Mesothelial cell of epicardium (in vitro differentiated cells): ENCODE measurements around the gene BAHCC1. TPM values are rescaled to one million over a fixed set of nuclear protein-coding genes. Genes with fewer than 3 reads are reported as not detected.

ENCODE experiments used
- DNase-seq, 2 experiments: peaks; one replicate each; pipeline ENCODE4 v3.0.0; 2021; ENCODE audit warnings: low spot score in 2 of 2; ENCODE audit not compliant: unreplicated experiment in 2 of 2
- H3K27ac Mint-ChIP-seq: 2 replicates; pipeline ENCODE4 v1.8.0; 2021; ENCODE audit warnings: mixed read lengths
- H3K27me3 Mint-ChIP-seq: 2 replicates; pipeline ENCODE4 v1.8.0; 2021; ENCODE audit warnings: low read depth, mixed read lengths
- H3K36me3 Mint-ChIP-seq: 2 replicates; pipeline ENCODE4 v1.8.0; 2021; ENCODE audit warnings: mixed read lengths
- H3K4me1 Mint-ChIP-seq: 2 replicates; pipeline ENCODE4 v1.8.0; 2021; ENCODE audit warnings: mixed read lengths
- H3K4me3 Mint-ChIP-seq: 2 replicates; pipeline ENCODE4 v1.8.0; 2021; ENCODE audit warnings: mild to moderate bottlenecking, moderate library complexity, mixed read lengths
- H3K9me3 Mint-ChIP-seq: 2 replicates; pipeline ENCODE4 v1.8.0; 2021; ENCODE audit warnings: mixed read lengths
- CTCF ChIP-seq: fragments of 200-600 bp; sonication (generic); IDR thresholded peaks from one replicate; pipeline ENCODE4 v1.5.0; 2021; ENCODE audit warnings: antibody characterized with exemption; ENCODE audit not compliant: unreplicated experiment
- total RNA-seq: library from RNA; stranded (reverse); gene quantifications from 3 replicates; pipeline ENCODE4 v1.2.1, GENCODE V29; 2021

The BAHCC1 gene
- total RNA-seq, 1 donor from 2014 or later, result 34.9 TPM

DNA sequence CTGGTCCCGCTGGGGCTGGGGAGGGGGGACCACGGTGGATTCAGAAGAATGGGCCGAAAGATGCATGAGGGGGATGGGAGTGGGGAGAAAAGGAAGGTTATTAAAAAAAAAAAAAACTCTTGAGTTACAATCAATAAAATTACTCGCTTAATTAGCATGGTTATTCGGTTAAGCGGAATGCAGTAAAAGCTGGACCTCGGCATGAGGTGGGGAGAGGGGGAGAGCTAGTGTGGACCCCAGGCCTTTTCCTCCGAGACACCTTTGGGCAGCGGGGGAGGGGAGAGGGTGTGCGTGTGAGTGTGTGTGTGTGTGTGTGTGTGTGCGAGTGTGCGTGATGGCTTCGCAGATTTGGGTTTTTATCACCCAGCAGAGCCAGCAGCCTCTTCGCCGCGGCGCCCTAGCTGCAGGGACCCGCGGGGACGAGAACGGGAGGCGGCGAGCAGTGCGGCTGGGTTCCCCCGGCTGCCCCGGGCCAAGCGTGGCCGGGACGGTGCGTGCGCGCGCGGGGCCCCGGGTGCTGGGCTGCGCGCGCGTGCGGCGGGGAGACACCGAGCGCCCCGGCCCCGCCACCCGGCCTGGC lies 3.7 kb downstream of the BAHCC1 start:
- Mint-ChIP-seq H3K4me1 (peaks cover 64% of the 10 kb centered on the region), H3K27me3 (no peaks in the 10 kb centered on the region), H3K27ac (peak overlapping the region; percentile 96), H3K36me3 (no peaks in the 10 kb centered on the region), H3K9me3 (no peaks in the 10 kb centered on the region), H3K4me3 (peak overlapping the region; percentile 82)
- no peak for DNase-seq
- no peak for TF ChIP-seq CTCF

DNA sequence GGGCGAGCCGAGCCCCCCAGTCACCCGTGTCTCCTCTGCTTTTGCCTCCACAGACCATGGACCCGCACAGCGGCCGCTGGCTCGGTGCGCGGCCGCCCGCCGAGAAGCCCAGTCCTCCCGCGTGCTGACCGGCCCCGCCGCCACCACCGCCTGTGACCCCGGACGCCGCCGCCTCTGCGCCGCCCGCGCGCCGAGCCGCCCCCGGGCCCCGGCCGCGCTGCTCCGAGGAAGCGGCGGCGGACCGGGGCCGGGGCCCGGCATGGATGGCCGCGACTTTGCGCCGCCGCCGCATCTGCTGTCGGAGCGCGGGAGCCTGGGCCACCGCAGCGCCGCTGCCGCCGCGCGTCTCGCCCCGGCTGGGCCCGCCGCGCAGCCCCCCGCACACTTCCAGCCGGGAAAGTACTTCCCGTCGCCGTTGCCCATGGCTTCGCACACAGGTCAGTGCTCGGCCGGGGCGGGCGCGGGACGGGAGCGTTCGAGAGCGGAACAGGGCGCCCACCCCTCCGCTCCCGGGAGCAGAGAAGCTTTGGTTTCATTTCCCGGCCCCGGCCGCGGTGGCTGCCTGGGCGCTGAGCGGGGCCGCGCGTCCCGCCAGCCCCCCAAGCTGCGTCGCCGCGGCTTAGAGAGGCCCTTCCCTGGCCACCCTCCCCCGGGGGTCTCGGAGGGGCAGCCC lies 4.4 kb downstream of the BAHCC1 start:
- Mint-ChIP-seq H3K4me3 (peak overlapping the region; percentile 85), H3K27me3 (no peaks in the 10 kb centered on the region), H3K27ac (peak overlapping the region; percentile 98), H3K4me1 (peaks cover 64% of the 10 kb centered on the region), H3K36me3 (no peaks in the 10 kb centered on the region), H3K9me3 (no peaks in the 10 kb centered on the region)
- no peak for TF ChIP-seq CTCF
- no peak for DNase-seq

- Mint-ChIP-seq H3K4me1 (peaks cover 64% of the 10 kb centered on the region), H3K27me3 (no peaks in the 10 kb centered on the region), H3K9me3 (no peaks in the 10 kb centered on the region), H3K4me3 (peak overlapping the region; percentile 85), H3K36me3 (no peaks in the 10 kb centered on the region), H3K27ac (peak overlapping the region; percentile 98)
- no peak for TF ChIP-seq CTCF
- no peak for DNase-seq
These were observed 5.1 kb downstream of the BAHCC1 start for GRCh38 chr17:81400154-81400977.

DNA sequence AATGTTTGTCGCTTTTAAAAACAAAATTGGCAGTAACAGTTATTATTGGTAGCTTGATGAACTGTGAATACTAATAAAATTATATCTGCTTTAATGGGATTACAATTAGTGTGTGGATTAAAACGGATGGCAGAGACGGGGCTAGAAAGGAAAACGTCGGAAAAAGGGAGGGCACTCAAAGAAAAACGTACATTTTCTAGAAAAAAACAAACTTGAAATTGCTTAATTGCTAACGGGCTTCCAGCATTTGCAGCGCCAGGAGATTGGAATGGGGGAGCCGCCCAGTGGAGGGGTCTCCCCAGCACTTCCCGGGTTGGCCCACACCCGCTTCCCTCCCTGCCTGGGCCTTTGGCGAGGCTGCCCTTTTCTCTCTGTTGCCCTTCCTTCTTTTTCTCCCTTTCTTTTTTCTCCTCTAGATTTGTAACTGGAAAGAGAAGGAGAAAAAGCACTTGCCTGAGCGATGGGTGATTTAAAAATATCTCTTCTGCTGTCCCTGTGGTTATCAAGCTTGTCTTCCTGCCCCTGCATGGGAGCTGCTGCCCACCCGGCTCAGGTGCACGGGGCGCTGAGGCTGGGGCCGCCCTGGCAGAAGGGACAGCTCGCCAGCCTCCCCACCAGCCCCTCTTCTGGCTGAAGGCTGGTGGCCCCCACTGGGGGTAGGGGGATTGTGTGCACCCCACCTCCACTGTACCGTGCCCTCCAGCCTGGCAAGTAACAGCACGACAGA lies 5.9 kb downstream of the BAHCC1 start:
- no peaks in the 10 kb centered on the region for H3K36me3 Mint-ChIP-seq
- H3K27ac Mint-ChIP-seq, result peak overlapping the region; percentile 98
- peaks cover 71% of the 10 kb centered on the region for H3K4me1 Mint-ChIP-seq
- H3K9me3 Mint-ChIP-seq, result no peaks in the 10 kb centered on the region
- no peak for DNase-seq
- no peaks in the 10 kb centered on the region for H3K27me3 Mint-ChIP-seq
- H3K4me3 Mint-ChIP-seq, result peak overlapping the region; percentile 85
- no peak for TF ChIP-seq CTCF

DNA sequence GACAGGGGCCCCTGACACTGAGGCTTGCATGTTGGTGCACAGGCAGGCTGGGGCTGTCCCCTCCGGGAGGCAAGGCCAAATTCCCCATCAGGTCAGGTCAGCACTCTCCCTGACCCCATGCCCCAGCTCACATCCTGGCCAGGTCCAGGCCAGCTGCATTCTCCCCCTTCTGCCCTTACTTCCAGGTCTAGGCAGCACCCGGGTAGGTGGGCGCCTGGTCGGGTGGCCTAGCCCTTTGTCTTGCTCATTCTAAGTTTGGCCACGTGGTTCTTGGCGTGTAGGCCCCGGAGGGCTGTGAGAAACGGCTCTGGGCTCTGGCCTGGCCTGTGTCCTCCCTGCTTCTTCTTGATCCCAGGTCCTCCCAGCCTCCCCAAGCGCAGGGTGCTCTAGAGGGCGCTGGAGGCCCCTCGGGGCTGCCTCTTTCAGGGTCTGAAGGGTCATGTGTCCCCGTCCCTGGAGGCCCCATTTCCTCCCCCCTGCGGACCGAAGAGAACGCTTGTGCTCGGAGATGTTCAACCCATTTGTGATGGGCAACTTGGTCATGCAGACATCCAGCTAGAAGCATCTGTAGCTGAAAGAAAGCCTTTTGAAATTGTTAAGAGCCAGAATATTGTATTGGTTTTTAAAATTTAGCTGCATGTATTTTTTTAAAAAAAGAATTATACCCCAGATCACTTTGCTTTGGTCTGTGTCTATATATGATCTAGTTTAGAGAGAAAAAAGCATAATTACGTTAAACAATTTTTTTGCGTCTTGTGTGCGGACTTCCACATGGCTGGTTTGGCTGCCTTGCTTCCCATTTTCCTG lies 6.7 kb downstream of the BAHCC1 start:
- DNase-seq, result no peak
- Mint-ChIP-seq H3K36me3 (no peaks in the 10 kb centered on the region), H3K4me1 (peaks cover 75% of the 10 kb centered on the region), H3K27me3 (no peaks in the 10 kb centered on the region), H3K4me3 (peak overlapping the region; percentile 85), H3K27ac (peak overlapping the region; percentile 94), H3K9me3 (no peaks in the 10 kb centered on the region)
- no peak for TF ChIP-seq CTCF
